ENCODE results near the gene GRM1.

GRM1 gene

GRCh38 chr6:146481527-146481926, 452.7 kb downstream of the GRM1 start:
- no peak for DNase-seq (ENCODE audit: low read depth)

GRCh38 chr6:146484411-146484810, 455.5 kb downstream of the GRM1 start:
- no peak for DNase-seq (ENCODE audit: low read depth)
